Measurements from ENCODE around the gene SPDEF. TPM values are rescaled to one million over a fixed set of nuclear protein-coding genes. Genes with fewer than 3 reads are reported as not detected.

SPDEF gene
- total RNA-seq, 1 donor from 2014 or later: not detected

DNA sequence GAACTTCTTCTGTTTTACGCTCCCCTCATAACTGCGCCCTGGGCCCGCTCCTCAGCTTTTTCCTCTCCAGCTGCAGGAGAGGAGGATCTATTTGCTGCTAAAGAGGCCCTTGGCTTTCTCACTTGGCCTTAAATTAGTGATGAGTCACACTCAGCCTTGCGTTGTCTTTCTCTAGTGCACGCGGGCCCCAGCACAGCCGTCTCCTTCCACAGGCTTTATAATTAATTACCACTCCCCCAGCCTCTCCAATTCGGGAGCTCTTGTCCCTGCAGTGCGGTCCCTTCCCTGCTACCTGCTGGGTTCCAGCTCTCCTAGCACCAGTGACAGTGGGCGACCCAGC lies 65.1 kb downstream of the SPDEF start:
- H3K4me3 ChIP-seq: no peak overlapping the region
- no peaks in the 10 kb centered on the region for H4K20me1 ChIP-seq (ENCODE audit: low read depth)
- no peaks in the 10 kb centered on the region for H3K9me3 ChIP-seq (ENCODE audit: low read depth)
- H3K9me3 Mint-ChIP-seq: no peaks in the 10 kb centered on the region
- no peak overlapping the region for H2AFZ ChIP-seq (replicated peaks)
- H3K79me2 ChIP-seq (ENCODE audit: low read depth): no peaks in the 10 kb centered on the region
- H3K4me3 Mint-ChIP-seq: no peak overlapping the region
- H3K27ac ChIP-seq: no peak overlapping the region
- no peaks in the 10 kb centered on the region for H3K36me3 ChIP-seq
- peaks cover 10% of the 10 kb centered on the region for H3K27me3 Mint-ChIP-seq (ENCODE audit: insufficient read depth, low read depth)
- H3K36me3 Mint-ChIP-seq: no peaks in the 10 kb centered on the region
- peaks cover 4% of the 10 kb centered on the region for H3K4me1 ChIP-seq
- no peaks in the 10 kb centered on the region for H3F3A ChIP-seq (ENCODE audit: low read depth)
- H3K27me3 ChIP-seq: no peaks in the 10 kb centered on the region
- TF ChIP-seq, protein P1, sequence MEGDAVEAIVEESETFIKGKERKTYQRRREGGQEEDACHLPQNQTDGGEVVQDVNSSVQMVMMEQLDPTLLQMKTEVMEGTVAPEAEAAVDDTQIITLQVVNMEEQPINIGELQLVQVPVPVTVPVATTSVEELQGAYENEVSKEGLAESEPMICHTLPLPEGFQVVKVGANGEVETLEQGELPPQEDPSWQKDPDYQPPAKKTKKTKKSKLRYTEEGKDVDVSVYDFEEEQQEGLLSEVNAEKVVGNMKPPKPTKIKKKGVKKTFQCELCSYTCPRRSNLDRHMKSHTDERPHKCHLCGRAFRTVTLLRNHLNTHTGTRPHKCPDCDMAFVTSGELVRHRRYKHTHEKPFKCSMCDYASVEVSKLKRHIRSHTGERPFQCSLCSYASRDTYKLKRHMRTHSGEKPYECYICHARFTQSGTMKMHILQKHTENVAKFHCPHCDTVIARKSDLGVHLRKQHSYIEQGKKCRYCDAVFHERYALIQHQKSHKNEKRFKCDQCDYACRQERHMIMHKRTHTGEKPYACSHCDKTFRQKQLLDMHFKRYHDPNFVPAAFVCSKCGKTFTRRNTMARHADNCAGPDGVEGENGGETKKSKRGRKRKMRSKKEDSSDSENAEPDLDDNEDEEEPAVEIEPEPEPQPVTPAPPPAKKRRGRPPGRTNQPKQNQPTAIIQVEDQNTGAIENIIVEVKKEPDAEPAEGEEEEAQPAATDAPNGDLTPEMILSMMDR (IDR thresholded peaks at IDR 0.05): no peak
- TF ChIP-seq EZH2 (IDR thresholded peaks at IDR 0.05) (no peak), EZH2phosphoT487 (IDR thresholded peaks at IDR 0.05) (no peak)
- peaks cover 8% of the 10 kb centered on the region for H3K4me1 Mint-ChIP-seq
- DNase-seq (ENCODE audit: low spot score): no peak
- H3K4me2 ChIP-seq: no peak overlapping the region
- peak overlapping the region; percentile 74 for H3K27ac Mint-ChIP-seq
- no peak overlapping the region for H3K9ac ChIP-seq

DNA sequence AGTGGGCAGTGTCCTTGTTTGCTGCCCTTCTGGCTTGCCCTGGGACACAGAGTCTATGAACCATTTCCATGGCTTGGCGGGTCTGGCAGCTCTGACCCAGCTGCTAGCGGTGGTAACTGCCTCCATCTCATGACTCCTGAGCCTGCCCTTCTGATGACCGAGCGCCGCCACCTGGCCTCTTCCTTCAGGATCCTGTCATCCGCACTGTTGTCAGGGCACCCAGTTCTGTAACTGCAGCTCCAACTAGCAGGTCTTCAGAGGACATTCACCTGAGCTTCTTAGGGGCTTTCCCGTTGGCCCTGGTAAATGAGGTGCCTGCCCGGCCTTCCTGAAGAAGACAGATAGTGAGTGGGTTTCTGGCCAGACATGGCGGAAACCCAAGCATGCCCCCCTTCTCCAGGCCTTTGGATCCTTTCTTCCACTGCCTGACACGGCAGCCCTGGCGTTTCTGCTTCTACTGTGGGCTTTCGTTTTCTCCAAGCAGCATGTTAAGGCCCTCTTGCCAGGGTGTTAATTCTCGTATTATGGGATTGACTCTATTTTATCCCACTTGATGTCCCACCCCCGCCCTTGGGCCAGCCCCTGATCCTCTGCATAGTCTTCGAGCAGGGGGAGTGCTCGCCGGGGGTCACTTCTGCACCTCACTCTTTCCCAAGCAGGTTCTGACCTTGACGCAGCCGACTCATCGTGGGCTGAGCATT lies 65.6 kb downstream of the SPDEF start:
- H4K20me1 ChIP-seq (ENCODE audit: low read depth): no peaks in the 10 kb centered on the region
- Mint-ChIP-seq H3K27ac (no peak overlapping the region), H3K27me3 (ENCODE audit: insufficient read depth, low read depth) (peaks cover 6% of the 10 kb centered on the region), H3K4me1 (peaks cover 8% of the 10 kb centered on the region), H3K36me3 (no peaks in the 10 kb centered on the region), H3K9me3 (no peaks in the 10 kb centered on the region), H3K4me3 (no peak overlapping the region)
- no peak overlapping the region for H3K27ac ChIP-seq
- H3K4me3 ChIP-seq: no peak overlapping the region
- H3K4me2 ChIP-seq: no peak overlapping the region
- no peaks in the 10 kb centered on the region for H3K79me2 ChIP-seq (ENCODE audit: low read depth)
- TF ChIP-seq, protein P1 (IDR thresholded peaks at IDR 0.05): no peak
- no peaks in the 10 kb centered on the region for H3K27me3 ChIP-seq
- H3F3A ChIP-seq (ENCODE audit: low read depth): no peaks in the 10 kb centered on the region
- no peak overlapping the region for H2AFZ ChIP-seq (replicated peaks)
- no peaks in the 10 kb centered on the region for H3K36me3 ChIP-seq
- H3K9me3 ChIP-seq (ENCODE audit: low read depth): no peaks in the 10 kb centered on the region
- no peak for DNase-seq (ENCODE audit: low spot score)
- H3K4me1 ChIP-seq: peaks cover 4% of the 10 kb centered on the region
- no peak overlapping the region for H3K9ac ChIP-seq

DNA sequence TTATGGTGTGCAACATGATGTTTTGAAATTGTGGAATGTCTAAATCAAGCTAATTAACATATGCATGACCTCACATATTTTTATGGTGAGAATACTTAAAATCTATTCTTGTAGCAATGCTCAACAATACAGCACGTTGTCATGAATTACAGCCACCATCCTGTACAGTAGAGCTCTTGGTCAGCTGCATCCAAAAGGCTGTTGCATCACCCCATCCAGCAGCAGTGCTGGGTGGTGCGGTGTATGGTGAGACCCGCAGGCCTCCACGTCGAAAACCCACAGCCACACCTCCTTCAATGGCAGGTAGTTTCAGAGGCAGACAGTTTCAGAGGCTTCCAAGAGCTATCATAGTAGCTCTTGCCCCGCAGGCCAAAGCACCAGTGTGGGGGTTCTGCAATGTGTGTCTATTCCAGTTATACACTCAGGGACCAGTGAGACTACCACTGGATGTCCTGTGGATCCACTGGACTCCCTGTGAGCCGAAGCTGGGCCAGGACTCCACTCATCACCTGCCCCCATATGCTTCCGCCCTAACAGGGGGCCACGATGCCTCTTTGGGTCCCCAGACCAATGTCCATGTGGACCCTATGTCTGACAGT lies 66.8 kb downstream of the SPDEF start:
- Mint-ChIP-seq H3K27me3 (ENCODE audit: insufficient read depth, low read depth) (peaks cover 6% of the 10 kb centered on the region), H3K4me3 (no peak overlapping the region), H3K27ac (no peak overlapping the region), H3K36me3 (no peaks in the 10 kb centered on the region), H3K4me1 (peaks cover 8% of the 10 kb centered on the region), H3K9me3 (no peaks in the 10 kb centered on the region)
- Histone ChIP-seq H3K27ac (no peak overlapping the region), H3K4me1 (peaks cover 4% of the 10 kb centered on the region), H3K4me2 (no peak overlapping the region), H3K36me3 (no peaks in the 10 kb centered on the region), H4K20me1 (ENCODE audit: low read depth) (no peaks in the 10 kb centered on the region), H3K9me3 (ENCODE audit: low read depth) (no peaks in the 10 kb centered on the region), H3K9ac (no peak overlapping the region), H3K79me2 (ENCODE audit: low read depth) (no peaks in the 10 kb centered on the region), H3F3A (ENCODE audit: low read depth) (no peaks in the 10 kb centered on the region), H3K4me3 (no peak overlapping the region), H3K27me3 (no peaks in the 10 kb centered on the region), H2AFZ (replicated peaks) (no peak overlapping the region)
- TF ChIP-seq, protein P1 (IDR thresholded peaks at IDR 0.05): no peak
- no peak for TF ChIP-seq EZH2phosphoT487 (IDR thresholded peaks at IDR 0.05)
- TF ChIP-seq EZH2 (IDR thresholded peaks at IDR 0.05): no peak
- no peak for DNase-seq (ENCODE audit: low spot score)

Other genes starting within 250 kb of the SPDEF start
- 26.4 and 35.7 TPM in 2 replicates for gene NUDT3, start 163.7 kb downstream of the SPDEF start, total RNA-seq (ENCODE audit: low replicate concordance)
- gene RPS10, start 130.3 kb downstream of the SPDEF start, total RNA-seq (ENCODE audit: low replicate concordance): 4,003 and 4,850 TPM in 2 replicates
- gene PACSIN1, start 90.3 kb downstream of the SPDEF start, total RNA-seq (ENCODE audit: low replicate concordance): 0.41 and 1.8 TPM in 2 replicates
- 33.2 and 41.8 TPM in 2 replicates for gene ILRUN, start 140.4 kb upstream of the SPDEF start, total RNA-seq (ENCODE audit: low replicate concordance)
- 89.7 and 149 TPM in 2 replicates for gene SNRPC, start 201.2 kb upstream of the SPDEF start, total RNA-seq (ENCODE audit: low replicate concordance)
- gene BLTP3A, start 235.8 kb upstream of the SPDEF start, total RNA-seq (ENCODE audit: low replicate concordance): 13.8 and 15.7 TPM in 2 replicates